ENCODE results near the gene KRTAP5-6.

KRTAP5-6 gene

DNA sequence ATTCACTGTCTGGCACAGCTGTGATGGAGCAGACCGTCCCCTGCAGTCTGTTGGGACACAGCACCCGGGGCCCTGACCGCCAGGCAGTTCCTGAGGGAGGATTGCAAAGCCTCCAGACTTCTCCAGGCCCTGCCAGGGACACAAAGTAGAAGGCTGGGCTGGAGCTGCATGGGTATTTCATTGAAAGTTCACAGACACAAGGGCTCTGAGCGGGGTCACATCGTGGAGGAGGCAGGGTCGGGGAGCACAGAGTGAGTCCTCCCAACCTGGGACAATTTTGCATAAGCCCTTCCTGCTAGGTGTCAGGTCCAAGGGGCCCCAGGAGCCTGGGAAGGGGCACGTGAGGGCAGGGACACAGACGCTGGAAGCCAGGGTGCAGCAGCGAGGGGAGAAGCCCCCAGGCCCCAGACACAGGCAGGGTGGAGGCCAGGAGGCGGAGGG is 37.7 kb downstream of the KRTAP5-6 start:
- DNase-seq = no peak

GRCh38 chr11:1735271-1735670 is 38.3 kb downstream of the KRTAP5-6 start:
- DNase-seq = no peak

- no peak for DNase-seq
These were observed 39.5 kb downstream of the KRTAP5-6 start for GRCh38 chr11:1736447-1736992.

DNA sequence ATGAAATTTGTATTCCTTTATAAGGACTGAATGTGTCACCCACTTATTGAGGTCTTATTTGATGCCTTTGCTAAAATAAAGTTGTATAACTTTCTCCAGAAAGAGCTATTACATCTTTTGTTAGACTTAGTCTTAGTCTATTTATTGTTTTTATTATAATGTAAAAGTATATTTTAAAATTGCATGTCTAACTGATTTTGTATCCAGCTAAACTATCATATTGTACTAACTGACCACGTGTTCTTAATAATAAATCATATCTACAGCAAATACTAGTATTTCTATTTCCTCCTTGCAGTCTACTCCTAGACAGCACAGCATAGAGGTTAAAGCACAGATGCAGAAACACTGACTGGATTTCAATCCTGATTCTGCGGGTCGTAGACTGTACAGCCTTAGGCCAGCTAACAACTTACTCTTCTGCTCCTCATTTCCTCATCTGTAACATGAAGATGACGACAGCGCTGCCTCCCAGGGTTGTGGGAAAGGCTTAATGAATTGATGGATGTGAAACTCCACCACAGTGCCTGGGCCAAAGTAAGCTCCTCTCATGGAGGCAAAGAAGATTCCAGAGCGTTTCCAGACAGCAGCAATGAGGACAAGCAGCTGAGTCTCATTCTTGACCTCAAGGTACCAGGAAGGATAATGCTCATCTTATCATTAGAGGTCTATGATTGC is 40.2 kb downstream of the KRTAP5-6 start:
- DNase-seq = peak; percentile 24

GRCh38 chr11:1738380-1738779 is 41.4 kb downstream of the KRTAP5-6 start:
- no peak for DNase-seq

- no peak for DNase-seq
These were observed 42.6 kb downstream of the KRTAP5-6 start for GRCh38 chr11:1739576-1739975.

- DNase-seq = no peak
These were observed 44.0 kb downstream of the KRTAP5-6 start for GRCh38 chr11:1740786-1741530.

DNA sequence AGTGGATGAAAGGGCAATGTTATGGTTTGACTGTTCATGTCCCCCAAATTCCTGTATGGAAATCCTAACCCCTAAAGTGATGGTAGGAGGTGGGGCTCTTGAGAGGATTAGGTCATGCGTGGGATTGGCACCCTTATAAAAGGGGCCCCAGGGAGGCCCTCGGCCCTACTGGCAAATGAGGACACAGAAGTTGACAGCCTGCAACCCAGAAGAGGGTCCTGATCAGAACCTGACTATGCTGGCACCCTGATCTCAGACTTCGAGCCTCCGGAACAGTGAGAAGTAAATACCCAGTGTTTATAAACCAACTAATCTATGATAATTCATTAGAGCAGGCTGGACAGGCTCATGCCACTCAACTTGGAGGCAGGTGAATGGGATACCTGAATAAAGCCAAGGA is 44.7 kb downstream of the KRTAP5-6 start:
- no peak for DNase-seq

GRCh38 chr11:1742371-1742770 is 45.4 kb downstream of the KRTAP5-6 start:
- no peak for DNase-seq

DNA sequence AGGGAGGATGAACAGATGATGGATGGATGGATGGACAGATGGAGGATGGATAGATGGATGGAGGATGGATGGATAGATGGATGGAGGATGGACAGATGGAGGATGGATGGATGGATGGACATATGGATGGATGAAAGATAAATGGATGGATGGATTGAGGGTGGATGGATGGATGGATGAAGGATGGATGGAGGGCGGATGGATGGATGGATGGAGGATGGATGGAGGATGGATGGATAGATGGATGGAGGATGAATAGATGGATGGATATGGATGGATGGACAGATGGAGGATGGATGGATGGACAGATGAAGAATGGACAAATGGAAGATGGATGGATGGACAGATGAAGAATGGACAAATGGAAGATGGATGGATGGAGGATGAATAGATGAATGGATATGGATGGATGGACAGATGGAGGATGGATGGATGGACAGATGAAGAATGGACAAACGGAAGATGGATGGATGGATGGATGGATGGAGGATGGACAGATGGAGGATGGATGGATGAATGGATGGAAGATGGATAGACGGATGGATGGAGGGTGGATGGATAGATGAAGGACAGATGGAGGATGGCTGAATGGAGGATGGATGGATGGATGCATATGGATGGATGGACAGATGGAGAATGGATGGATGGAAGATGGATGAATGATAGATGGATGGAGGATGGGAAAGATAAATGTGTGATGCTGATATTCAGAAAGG is 46.0 kb downstream of the KRTAP5-6 start:
- DNase-seq = no peak

DNA sequence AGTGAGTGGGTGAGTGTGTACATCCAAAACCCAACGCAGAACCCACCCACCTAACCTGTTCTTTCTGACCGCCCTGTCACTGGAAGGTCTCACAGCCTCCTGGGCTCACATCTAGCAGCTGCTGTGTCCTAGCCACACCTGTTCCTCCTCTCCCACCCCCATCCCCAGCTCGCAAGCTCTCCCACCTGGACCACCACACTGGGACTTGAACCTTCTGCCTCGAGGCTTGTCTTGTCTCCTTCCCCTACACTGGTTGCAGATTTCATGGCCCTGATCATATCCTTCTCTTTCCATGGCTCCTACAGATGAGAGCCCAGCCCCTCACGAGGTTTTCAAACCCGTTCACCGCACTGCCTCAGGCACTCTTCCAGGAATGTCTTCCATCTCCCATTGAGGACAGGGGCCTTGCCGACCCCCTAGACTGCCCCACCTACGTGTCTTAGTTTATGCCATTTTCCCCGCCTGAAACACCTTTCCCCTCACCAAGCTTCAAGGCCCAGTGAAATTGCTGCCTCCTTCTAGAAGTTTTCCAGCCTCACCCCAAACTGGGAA is 46.7 kb downstream of the KRTAP5-6 start:
- no peak for DNase-seq

DNA sequence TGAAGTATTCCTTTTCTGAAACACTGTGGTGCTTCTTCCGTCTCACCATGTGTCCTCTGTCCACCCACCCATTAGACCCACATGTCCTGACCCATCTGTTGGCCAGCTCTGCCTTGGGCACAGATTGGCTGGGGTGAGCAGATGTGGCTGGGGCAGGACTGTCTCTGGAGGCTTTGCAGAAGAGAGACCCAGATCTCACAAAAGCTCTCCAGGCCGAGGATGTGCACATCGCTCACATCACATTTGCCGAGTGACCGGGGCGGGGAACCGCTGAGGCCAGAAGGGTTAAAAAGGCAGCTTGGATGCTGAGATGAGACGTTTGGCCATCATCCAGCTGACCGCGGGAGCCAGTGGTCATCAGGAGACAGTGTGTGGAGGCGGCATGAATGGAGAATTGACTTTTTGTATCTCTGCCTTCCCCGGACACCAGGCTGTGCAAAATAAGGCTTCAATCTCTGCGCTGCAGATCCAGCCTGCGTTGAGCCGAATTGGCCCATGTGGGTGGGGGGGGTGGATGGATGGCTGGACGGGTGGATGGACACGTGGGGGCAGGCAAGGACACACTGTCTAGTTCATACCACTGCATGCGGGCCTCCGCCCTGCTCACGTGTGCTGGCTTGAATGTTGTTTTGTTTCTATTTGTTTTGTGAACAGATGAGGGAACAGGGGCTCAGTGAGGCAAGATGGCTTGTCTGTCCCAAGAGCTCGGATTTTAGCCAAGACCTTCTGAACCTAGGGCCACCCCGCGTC is 47.3 kb downstream of the KRTAP5-6 start:
- DNase-seq = no peak

DNA sequence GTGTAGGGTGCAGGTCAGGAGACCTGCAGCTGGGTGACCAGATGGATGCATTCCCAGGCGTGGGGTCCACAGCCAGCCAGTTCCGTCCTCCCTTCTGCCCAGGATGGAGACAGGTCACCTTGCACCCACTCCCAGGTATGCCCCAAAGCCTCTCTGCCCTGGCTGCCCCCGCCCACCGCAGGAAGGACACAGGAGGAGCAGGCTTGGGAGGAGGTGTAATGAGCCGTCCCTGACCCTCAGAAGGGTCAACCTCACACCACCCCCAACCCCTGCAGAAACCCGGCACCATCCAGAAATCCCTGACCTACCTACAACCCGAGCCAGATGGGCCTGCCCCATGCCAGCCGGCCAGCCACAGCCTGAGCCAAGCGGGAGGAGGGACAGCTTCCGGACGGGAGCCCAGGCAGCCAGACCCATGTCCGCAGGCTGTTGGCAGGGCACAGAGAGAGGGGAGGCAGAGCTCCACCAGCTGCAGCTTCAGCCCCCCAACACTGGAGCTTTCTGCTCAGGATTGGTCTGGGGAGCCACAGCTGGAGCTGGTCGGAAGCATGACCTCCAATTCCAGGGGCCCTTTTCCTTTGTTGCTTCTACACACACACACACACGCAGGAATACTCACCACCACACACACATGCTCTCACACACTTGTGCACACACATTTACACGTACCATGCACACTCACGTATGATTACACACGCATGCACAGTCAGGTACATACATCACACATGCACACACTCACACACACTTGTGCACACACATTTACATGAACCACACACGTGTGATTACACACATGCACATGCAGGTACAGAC is 48.1 kb downstream of the KRTAP5-6 start:
- DNase-seq = no peak

- no peak for DNase-seq
These were observed 48.8 kb downstream of the KRTAP5-6 start for GRCh38 chr11:1745701-1746320.

DNA sequence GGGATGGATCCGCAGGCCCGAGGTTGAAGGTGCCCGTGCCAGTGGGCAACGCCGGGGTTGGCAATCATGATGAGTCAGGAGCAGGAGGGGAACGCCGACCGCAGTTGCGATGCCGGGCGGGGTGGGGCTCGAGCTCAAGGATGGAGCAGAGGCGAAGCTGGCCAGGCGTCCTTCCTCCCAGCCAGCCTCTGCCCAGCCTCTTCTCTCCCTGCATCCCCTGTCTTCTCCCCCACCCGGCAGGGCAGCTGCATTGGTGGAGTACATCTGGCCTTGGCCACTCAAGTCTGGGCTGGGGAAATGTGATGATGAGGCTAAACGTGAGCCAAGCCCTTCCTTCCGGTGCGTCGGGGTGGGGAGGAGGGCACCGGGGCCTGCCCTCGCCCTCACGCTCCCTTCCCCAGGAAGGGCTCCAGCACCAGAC is 49.5 kb downstream of the KRTAP5-6 start:
- DNase-seq = peak; percentile 33

DNA sequence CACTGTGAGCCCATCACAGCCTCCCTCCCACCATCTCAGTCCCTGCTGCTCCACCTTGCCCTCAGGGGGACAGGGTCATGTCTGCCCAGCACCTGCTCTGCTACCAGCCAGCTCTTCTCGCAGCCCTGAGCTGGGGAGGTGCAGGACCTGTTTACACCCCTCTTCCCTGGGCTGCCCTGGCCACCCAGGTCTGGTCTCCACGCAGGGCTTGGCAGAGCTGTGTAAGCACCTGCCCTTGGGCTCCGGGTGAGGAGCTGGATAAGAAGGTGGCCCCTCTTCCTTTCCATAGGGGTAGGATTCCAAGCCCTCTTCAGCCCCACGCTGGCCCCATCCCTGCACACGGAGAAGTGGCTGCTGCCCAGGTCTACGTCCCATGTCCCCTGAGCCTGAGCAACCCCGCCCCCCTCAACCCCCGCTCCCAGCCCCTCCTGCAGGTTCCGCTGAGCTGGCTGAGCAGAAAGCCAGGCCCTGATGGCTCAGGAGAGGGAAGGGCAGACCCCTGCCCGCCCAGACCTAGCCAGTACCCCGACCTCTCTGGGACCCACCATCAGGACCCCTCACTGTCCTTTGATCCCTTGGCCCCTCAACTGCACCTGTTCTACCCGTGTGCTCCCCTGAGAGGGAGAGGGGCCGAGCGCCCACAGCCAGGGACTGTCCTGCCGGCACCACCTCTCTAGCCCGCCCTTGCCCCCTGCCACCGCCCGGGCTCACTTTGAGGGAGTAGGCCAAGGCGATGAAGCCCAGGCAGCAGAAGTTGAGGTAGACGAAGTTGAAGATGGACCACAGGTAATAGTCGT is 50.2 kb downstream of the KRTAP5-6 start:
- no peak for DNase-seq

Measured in inflammatory macrophage treated with lipopolysaccharide for 4 hours (primary cell).